A549 (cell line): Measurements from ENCODE around the gene GJA10. TPM values are rescaled to one million over a fixed set of nuclear protein-coding genes. Genes with fewer than 3 reads are reported as not detected.

Experiments
- ATAC-seq, 2 experiments: fragments of 200-7000 bp in 1 of 2; fragments of >200 bp in 1 of 2; cut with Nextera tagmentation in 1 of 2; cut with Tn5 transposase in 1 of 2; 3 replicates each; pipeline versions ENCODE4 v1.8.0 to v1.9.1; 2018 to 2020; ENCODE audit warnings: mild to moderate bottlenecking in 1 of 2, moderate library complexity in 1 of 2
- CTCF ChIA-PET: fragments of 300-600 bp; sonication (Branson Sonifier 250); formaldehyde crosslinking; extraction: SDS; loops from one replicate; lab custom pipeline; 2021; ENCODE audit warnings: antibody characterized with exemption, inconsistent platforms; lab: Yijun Ruan, JAX
- POLR2A ChIA-PET: fragments of 350-600 bp; formaldehyde crosslinking; extraction: SDS; loops from one replicate; lab custom pipeline; 2021; ENCODE audit warnings: antibody characterized with exemption, inconsistent platforms; lab: Yijun Ruan, JAX
- DNase-seq, 2 experiments: peaks; one replicate each; pipeline versions ENCODE4 v3.0.0 to v3.0.0-alpha.2; 2011 to 2016; ENCODE audit warnings: low read depth in 1 of 2, low spot score in 1 of 2
- FAIRE-seq: peaks from 2 replicates; lab custom pipeline; 2011; peaks lifted over from hg19 to GRCh38; lab: Jason Lieb, UNC
- H3K27ac ChIP-seq, 2 experiments: fragments of >200 bp; sonication (Bioruptor Twin); formaldehyde crosslinking; 3 replicates each; pipeline ENCODE4 v1.5.1; 2016 to 2017
- H3K4me1 ChIP-seq: fragments of >200 bp; sonication (Bioruptor Twin); formaldehyde crosslinking; 3 replicates; pipeline ENCODE4 v1.6.1; 2016
- H3K4me2 ChIP-seq: fragments of >200 bp; sonication (Bioruptor Twin); formaldehyde crosslinking; 3 replicates; pipeline ENCODE4 v1.6.1; 2016
- H3K4me3 ChIP-seq: fragments of >200 bp; sonication (Bioruptor Twin); formaldehyde crosslinking; 3 replicates; pipeline ENCODE4 v1.5.1; 2016
- H3K9me3 ChIP-seq: fragments of >200 bp; sonication (Bioruptor Twin); formaldehyde crosslinking; 3 replicates; pipeline ENCODE4 v1.6.1; 2016
- CEBPB ChIP-seq, 2 experiments: fragments of >200 bp in 1 of 2; sonication (Bioruptor Twin) in 1 of 2; formaldehyde crosslinking in 1 of 2; IDR thresholded peaks; 2 replicates each; pipeline ENCODE4 v1.6.1; 2012 to 2016
- CHD2 ChIP-seq: fragments of 150-350 bp; IDR thresholded peaks from 2 replicates; pipeline ENCODE4 v1.6.1; 2014; ENCODE audit warnings: low read length; ENCODE audit not compliant: partially characterized antibody
- FOSB ChIP-seq: fragments of 250-450 bp; sonication (Bioruptor Pico); IDR thresholded peaks from 2 replicates; pipeline ENCODE4 v1.5.0; 2020; ENCODE audit warnings: mild to moderate bottlenecking, moderate library complexity
- HEYL ChIP-seq: fragments of 250-450 bp; sonication (Bioruptor Pico); IDR thresholded peaks from 2 replicates; pipeline ENCODE4 v1.8.0; 2021; ENCODE audit warnings: mild to moderate bottlenecking, moderate library complexity
- HOXB5 ChIP-seq: fragments of 250-450 bp; sonication (Bioruptor Pico); IDR thresholded peaks from 2 replicates; pipeline ENCODE4 v1.5.0; 2020; ENCODE audit warnings: mild to moderate bottlenecking, moderate library complexity
- KDM1A ChIP-seq: fragments of 200-600 bp; sonication (generic); IDR thresholded peaks from 2 replicates; pipeline ENCODE4 v1.6.1; 2016; ENCODE audit warnings: low read depth, mild to moderate bottlenecking
- KDM5A ChIP-seq: fragments of 200-600 bp; sonication (generic); IDR thresholded peaks from 2 replicates; pipeline ENCODE4 v1.6.1; 2016; ENCODE audit warnings: antibody characterized with exemption, mild to moderate bottlenecking
- MAFK ChIP-seq: fragments of 450-650 bp; IDR thresholded peaks from 2 replicates; pipeline ENCODE4 v1.6.1; 2014; ENCODE audit not compliant: partially characterized antibody
- NPAS2 ChIP-seq: fragments of 250-450 bp; sonication (Bioruptor Pico); IDR thresholded peaks from 2 replicates; pipeline ENCODE4 v1.8.0; 2022; ENCODE audit warnings: mild to moderate bottlenecking, moderate library complexity, borderline replicate concordance
- POLR2A ChIP-seq: IDR thresholded peaks from 2 replicates; pipeline ENCODE4 v1.6.1; 2012; ENCODE audit warnings: mild to moderate bottlenecking, low read length
- RNF2 ChIP-seq: fragments of 200-600 bp; sonication (generic); IDR thresholded peaks from 2 replicates; pipeline ENCODE4 v1.6.1; 2016; ENCODE audit warnings: low read depth, mild to moderate bottlenecking, antibody characterized with exemption, moderate library complexity, borderline replicate concordance
- TFCP2L1 ChIP-seq: fragments of 250-450 bp; sonication (Bioruptor Pico); IDR thresholded peaks from 2 replicates; pipeline ENCODE4 v1.5.0; 2021; ENCODE audit warnings: mild to moderate bottlenecking
- TP53 ChIP-seq: fragments of 250-450 bp; sonication (Bioruptor Pico); IDR thresholded peaks from 2 replicates; pipeline ENCODE4 v1.5.0; 2021; ENCODE audit warnings: mild to moderate bottlenecking, moderate library complexity
- WGBS: methylation state at CpG from one replicate; pipeline ENCODE4 v1.1.6; 2017; ENCODE audit errors: missing lambda C conversion rate; 5-methylcytosine and 5-hydroxymethylcytosine counted together
- polyA plus RNA-seq, 4 experiments: library from polyadenylated mRNA; depleted of rRNA in 3 of 4; stranded (reverse); fragments of >200 nt; fragmentation: RNase III in 1 of 4; extraction: RNeasy Plus Mini Kit Qiagen cat#74134 plus additional on column Dnase treatment in 1 of 4; gene quantifications; 2 replicates in 3 of 4; 3 replicates in 1 of 4; pipeline ENCODE4 v1.2.3, GENCODE V29; 2011 to 2017
- TF ChIP-seq, protein P1 (sequence below): fragments of 250-450 bp; sonication (Bioruptor Pico); IDR thresholded peaks from 2 replicates; pipeline ENCODE4 v1.5.0; 2021; ENCODE audit warnings: mild to moderate bottlenecking, moderate library complexity, borderline replicate concordance
- TF ChIP-seq, protein P2 (sequence below): fragments of 150-350 bp; IDR thresholded peaks from 2 replicates; pipeline ENCODE4 v1.6.1; 2014; ENCODE audit warnings: low read depth, mild to moderate bottlenecking, low read length
- TF ChIP-seq, protein P3 (sequence below): fragments of 200-600 bp; sonication (generic); IDR thresholded peaks from 2 replicates; pipeline ENCODE4 v1.6.1; 2016; ENCODE audit warnings: antibody characterized with exemption, mild to moderate bottlenecking, moderate library complexity
- TF ChIP-seq, protein P4 (sequence below): IDR thresholded peaks from 2 replicates; pipeline ENCODE4 v1.6.1; 2012
- TF ChIP-seq, protein P5 (sequence below): fragments of 450-650 bp; IDR thresholded peaks from 2 replicates; pipeline ENCODE4 v1.6.1; 2014; ENCODE audit warnings: antibody characterized with exemption
- TF ChIP-seq, protein P6 (sequence below): fragments of >200 bp; sonication (Bioruptor Twin); formaldehyde crosslinking; IDR thresholded peaks from 3 replicates; pipeline ENCODE4 v1.6.1; 2016

The GJA10 gene
- polyA plus RNA-seq, 2 of the 4 experiments (the other 2 are of a cell fraction), result not detected

DNA sequence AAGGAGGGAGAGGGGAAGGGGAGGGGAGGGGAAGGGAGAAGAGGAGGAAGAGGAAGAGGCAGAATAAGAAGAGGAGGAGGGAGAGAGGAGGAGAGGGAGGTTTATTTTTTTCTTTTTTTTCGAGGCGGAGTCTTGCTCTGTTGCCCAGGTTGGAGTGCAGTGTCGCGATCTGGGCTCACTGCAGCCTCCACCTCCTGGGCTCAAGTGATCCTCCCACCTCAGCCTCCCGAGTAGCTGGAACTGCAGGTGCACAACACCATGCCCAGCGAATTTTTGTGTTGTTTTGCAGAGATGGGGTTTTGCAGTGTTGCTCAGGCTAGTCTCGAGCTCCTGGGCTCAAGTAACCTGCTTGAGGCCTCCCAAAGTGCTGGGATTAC lies 6.1 kb upstream of the GJA10 start:
- H3K4me3 ChIP-seq, result no peak overlapping the region
- 68% methylated on average over 7 of the region's 7 CpGs for WGBS
- H3K4me2 ChIP-seq, result no peak overlapping the region
- ATAC-seq (no peak), FAIRE-seq (no peak), DNase-seq (no peak)
- ChIA-PET POLR2A (no interaction called here), CTCF (interaction anchor here (0.6 kb wide), 1 partner anchor 69 kb away, joined by 3 read pairs; the partner anchor contains the start of gene MDN1)
- TF ChIP-seq, protein P1, sequence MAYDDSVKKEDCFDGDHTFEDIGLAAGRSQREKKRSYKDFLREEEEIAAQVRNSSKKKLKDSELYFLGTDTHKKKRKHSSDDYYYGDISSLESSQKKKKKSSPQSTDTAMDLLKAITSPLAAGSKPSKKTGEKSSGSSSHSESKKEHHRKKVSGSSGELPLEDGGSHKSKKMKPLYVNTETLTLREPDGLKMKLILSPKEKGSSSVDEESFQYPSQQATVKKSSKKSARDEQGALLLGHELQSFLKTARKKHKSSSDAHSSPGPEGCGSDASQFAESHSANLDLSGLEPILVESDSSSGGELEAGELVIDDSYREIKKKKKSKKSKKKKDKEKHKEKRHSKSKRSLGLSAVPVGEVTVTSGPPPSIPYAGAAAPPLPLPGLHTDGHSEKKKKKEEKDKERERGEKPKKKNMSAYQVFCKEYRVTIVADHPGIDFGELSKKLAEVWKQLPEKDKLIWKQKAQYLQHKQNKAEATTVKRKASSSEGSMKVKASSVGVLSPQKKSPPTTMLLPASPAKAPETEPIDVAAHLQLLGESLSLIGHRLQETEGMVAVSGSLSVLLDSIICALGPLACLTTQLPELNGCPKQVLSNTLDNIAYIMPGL, result no peak
- TF ChIP-seq FOSB (CRISPR knock-in tag) (no peak), NPAS2 (CRISPR knock-in tag) (no peak), TFCP2L1 (CRISPR knock-in tag) (no peak), HEYL (CRISPR knock-in tag) (no peak), CHD2 (no peak), KDM5A (no peak), HOXB5 (CRISPR knock-in tag) (no peak), POLR2A (no peak), RNF2 (no peak), CEBPB (IDR thresholded peaks at IDR 0.05) (no peak), TP53 (CRISPR knock-in tag) (no peak), MAFK (no peak), KDM1A (no peak)
- TF ChIP-seq, protein P2, sequence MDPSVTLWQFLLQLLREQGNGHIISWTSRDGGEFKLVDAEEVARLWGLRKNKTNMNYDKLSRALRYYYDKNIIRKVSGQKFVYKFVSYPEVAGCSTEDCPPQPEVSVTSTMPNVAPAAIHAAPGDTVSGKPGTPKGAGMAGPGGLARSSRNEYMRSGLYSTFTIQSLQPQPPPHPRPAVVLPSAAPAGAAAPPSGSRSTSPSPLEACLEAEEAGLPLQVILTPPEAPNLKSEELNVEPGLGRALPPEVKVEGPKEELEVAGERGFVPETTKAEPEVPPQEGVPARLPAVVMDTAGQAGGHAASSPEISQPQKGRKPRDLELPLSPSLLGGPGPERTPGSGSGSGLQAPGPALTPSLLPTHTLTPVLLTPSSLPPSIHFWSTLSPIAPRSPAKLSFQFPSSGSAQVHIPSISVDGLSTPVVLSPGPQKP, result no peak
- TF ChIP-seq, protein P3, sequence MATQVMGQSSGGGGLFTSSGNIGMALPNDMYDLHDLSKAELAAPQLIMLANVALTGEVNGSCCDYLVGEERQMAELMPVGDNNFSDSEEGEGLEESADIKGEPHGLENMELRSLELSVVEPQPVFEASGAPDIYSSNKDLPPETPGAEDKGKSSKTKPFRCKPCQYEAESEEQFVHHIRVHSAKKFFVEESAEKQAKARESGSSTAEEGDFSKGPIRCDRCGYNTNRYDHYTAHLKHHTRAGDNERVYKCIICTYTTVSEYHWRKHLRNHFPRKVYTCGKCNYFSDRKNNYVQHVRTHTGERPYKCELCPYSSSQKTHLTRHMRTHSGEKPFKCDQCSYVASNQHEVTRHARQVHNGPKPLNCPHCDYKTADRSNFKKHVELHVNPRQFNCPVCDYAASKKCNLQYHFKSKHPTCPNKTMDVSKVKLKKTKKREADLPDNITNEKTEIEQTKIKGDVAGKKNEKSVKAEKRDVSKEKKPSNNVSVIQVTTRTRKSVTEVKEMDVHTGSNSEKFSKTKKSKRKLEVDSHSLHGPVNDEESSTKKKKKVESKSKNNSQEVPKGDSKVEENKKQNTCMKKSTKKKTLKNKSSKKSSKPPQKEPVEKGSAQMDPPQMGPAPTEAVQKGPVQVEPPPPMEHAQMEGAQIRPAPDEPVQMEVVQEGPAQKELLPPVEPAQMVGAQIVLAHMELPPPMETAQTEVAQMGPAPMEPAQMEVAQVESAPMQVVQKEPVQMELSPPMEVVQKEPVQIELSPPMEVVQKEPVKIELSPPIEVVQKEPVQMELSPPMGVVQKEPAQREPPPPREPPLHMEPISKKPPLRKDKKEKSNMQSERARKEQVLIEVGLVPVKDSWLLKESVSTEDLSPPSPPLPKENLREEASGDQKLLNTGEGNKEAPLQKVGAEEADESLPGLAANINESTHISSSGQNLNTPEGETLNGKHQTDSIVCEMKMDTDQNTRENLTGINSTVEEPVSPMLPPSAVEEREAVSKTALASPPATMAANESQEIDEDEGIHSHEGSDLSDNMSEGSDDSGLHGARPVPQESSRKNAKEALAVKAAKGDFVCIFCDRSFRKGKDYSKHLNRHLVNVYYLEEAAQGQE, result no peak
- TF ChIP-seq, protein P4, sequence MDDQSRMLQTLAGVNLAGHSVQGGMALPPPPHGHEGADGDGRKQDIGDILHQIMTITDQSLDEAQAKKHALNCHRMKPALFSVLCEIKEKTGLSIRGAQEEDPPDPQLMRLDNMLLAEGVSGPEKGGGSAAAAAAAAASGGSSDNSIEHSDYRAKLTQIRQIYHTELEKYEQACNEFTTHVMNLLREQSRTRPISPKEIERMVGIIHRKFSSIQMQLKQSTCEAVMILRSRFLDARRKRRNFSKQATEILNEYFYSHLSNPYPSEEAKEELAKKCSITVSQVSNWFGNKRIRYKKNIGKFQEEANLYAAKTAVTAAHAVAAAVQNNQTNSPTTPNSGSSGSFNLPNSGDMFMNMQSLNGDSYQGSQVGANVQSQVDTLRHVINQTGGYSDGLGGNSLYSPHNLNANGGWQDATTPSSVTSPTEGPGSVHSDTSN, result no peak
- TF ChIP-seq, protein P5, sequence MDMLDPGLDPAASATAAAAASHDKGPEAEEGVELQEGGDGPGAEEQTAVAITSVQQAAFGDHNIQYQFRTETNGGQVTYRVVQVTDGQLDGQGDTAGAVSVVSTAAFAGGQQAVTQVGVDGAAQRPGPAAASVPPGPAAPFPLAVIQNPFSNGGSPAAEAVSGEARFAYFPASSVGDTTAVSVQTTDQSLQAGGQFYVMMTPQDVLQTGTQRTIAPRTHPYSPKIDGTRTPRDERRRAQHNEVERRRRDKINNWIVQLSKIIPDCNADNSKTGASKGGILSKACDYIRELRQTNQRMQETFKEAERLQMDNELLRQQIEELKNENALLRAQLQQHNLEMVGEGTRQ, result no peak
- TF ChIP-seq, protein P6, sequence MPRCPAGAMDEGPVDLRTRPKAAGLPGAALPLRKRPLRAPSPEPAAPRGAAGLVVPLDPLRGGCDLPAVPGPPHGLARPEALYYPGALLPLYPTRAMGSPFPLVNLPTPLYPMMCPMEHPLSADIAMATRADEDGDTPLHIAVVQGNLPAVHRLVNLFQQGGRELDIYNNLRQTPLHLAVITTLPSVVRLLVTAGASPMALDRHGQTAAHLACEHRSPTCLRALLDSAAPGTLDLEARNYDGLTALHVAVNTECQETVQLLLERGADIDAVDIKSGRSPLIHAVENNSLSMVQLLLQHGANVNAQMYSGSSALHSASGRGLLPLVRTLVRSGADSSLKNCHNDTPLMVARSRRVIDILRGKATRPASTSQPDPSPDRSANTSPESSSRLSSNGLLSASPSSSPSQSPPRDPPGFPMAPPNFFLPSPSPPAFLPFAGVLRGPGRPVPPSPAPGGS, result no peak
- no peaks in the 10 kb centered on the region for H3K4me1 ChIP-seq
- H3K9me3 ChIP-seq, result no peaks in the 10 kb centered on the region
- H3K27ac ChIP-seq, result no peak overlapping the region
